H9 (cell line): Measurements from ENCODE around the gene CORIN. TPM values are rescaled to one million over a fixed set of nuclear protein-coding genes. Genes with fewer than 3 reads are reported as not detected.

ENCODE experiments used
- DNase-seq: peaks from one replicate; pipeline ENCODE4 v3.0.0-alpha.2; 2017
- H2AFZ ChIP-seq: one replicate; pipeline ENCODE4 v1.6.1; 2013; ENCODE audit warnings: mild to moderate bottlenecking, low read length, control low read depth, moderate library complexity
- H2AK5ac ChIP-seq: 2 replicates; pipeline ENCODE4 v1.6.1; 2013; ENCODE audit warnings: low read length, control low read depth, mixed read lengths; ENCODE audit not compliant: insufficient read length
- H2BK120ac ChIP-seq: one replicate; pipeline ENCODE4 v1.6.1; 2013; ENCODE audit warnings: low read depth, mild to moderate bottlenecking, low read length, control low read depth, inconsistent platforms; ENCODE audit not compliant: poor library complexity, severe bottlenecking
- H2BK12ac ChIP-seq: 2 replicates; pipeline ENCODE4 v1.6.1; 2013; ENCODE audit warnings: low read length, control low read depth, mixed read lengths, low read depth; ENCODE audit not compliant: insufficient read length
- H2BK15ac ChIP-seq: 2 replicates; pipeline ENCODE4 v1.6.1; 2013; ENCODE audit warnings: low read depth, low read length, control low read depth
- H2BK20ac ChIP-seq: one replicate; pipeline ENCODE4 v1.6.1; 2013; ENCODE audit warnings: low read depth, mild to moderate bottlenecking, low read length, control low read depth, inconsistent platforms; ENCODE audit not compliant: poor library complexity, severe bottlenecking
- H2BK5ac ChIP-seq: 2 replicates; pipeline ENCODE4 v1.6.1; 2013; ENCODE audit warnings: low read length, control low read depth, mixed read lengths; ENCODE audit not compliant: insufficient read length
- H3K14ac ChIP-seq: 2 replicates; pipeline ENCODE4 v1.6.1; 2013; ENCODE audit warnings: low read length, control low read depth; ENCODE audit not compliant: insufficient read depth
- H3K18ac ChIP-seq: 2 replicates; pipeline ENCODE4 v1.6.1; 2013; ENCODE audit warnings: low read depth, mild to moderate bottlenecking, mixed read lengths, low read length, control low read depth; ENCODE audit not compliant: insufficient read length
- H3K23ac ChIP-seq: 2 replicates; pipeline ENCODE4 v1.6.1; 2013; ENCODE audit warnings: low read length, control low read depth, mixed read lengths, low read depth; ENCODE audit not compliant: insufficient read length
- H3K23me2 ChIP-seq: 2 replicates; pipeline ENCODE4 v1.6.1; 2013; ENCODE audit warnings: low read depth, mild to moderate bottlenecking, mixed read lengths, low read length, control low read depth; ENCODE audit not compliant: insufficient read length, poor library complexity, severe bottlenecking
- H3K27ac ChIP-seq: 2 replicates; pipeline ENCODE4 v1.5.1; 2013; ENCODE audit warnings: low read length, control low read depth, mixed read lengths, low read depth; ENCODE audit not compliant: insufficient read length
- H3K27me3 ChIP-seq: 2 replicates; pipeline ENCODE4 v1.6.1; 2013; ENCODE audit warnings: low read length, control low read depth, inconsistent platforms; ENCODE audit not compliant: insufficient read depth
- H3K4ac ChIP-seq: 2 replicates; pipeline ENCODE4 v1.6.1; 2013; ENCODE audit warnings: low read depth, mild to moderate bottlenecking, control low read depth, inconsistent platforms, low read length, moderate library complexity
- H3K4me1 ChIP-seq: 2 replicates; pipeline ENCODE4 v1.6.1; 2013; ENCODE audit warnings: low read length, control low read depth, inconsistent platforms; ENCODE audit not compliant: insufficient read depth
- H3K4me2 ChIP-seq: 2 replicates; pipeline ENCODE4 v1.6.1; 2013; ENCODE audit warnings: low read length, control low read depth, mixed read lengths; ENCODE audit not compliant: insufficient read length, insufficient read depth
- H3K56ac ChIP-seq: 2 replicates; pipeline ENCODE4 v1.6.1; 2013; ENCODE audit warnings: low read depth, mild to moderate bottlenecking, mixed read lengths, low read length, control low read depth; ENCODE audit not compliant: insufficient read length
- H3K79me1 ChIP-seq: 2 replicates; pipeline ENCODE4 v1.6.1; 2013; ENCODE audit warnings: low read depth, mild to moderate bottlenecking, moderate library complexity, low read length, control low read depth, inconsistent platforms; ENCODE audit not compliant: insufficient read depth, poor library complexity, severe bottlenecking
- H3K79me2 ChIP-seq: 2 replicates; pipeline ENCODE4 v1.6.1; 2013; ENCODE audit warnings: low read length, control low read depth, inconsistent platforms; ENCODE audit not compliant: insufficient read depth
- H3K9ac ChIP-seq: 2 replicates; pipeline ENCODE4 v1.6.1; 2013; ENCODE audit warnings: low read length, control low read depth, mixed read lengths; ENCODE audit not compliant: insufficient read length; ENCODE audit errors: extremely low read depth
- H3K9me3 ChIP-seq: one replicate; pipeline ENCODE4 v1.6.1; 2013; ENCODE audit warnings: low read depth, low read length, inconsistent platforms; ENCODE audit not compliant: control insufficient read depth
- H3T11ph ChIP-seq: one replicate; pipeline ENCODE4 v1.6.1; 2013; ENCODE audit warnings: mild to moderate bottlenecking, low read length, control low read depth, inconsistent platforms
- H4K20me1 ChIP-seq: one replicate; pipeline ENCODE4 v1.6.1; 2013; ENCODE audit not compliant: control insufficient read depth, insufficient read length, insufficient read depth
- H4K5ac ChIP-seq: 2 replicates; pipeline ENCODE4 v1.6.1; 2013; ENCODE audit warnings: low read depth, mild to moderate bottlenecking, mixed read lengths, low read length, control low read depth; ENCODE audit not compliant: insufficient read length
- H4K8ac ChIP-seq: replicated peaks from 2 replicates; pipeline ENCODE4 v1.6.1; 2013; ENCODE audit warnings: low read length, control low read depth, mixed read lengths, low read depth; ENCODE audit not compliant: insufficient read length
- H4K91ac ChIP-seq: 2 replicates; pipeline ENCODE4 v1.6.1; 2013; ENCODE audit warnings: low read depth, mild to moderate bottlenecking, moderate library complexity, mixed read lengths, low read length, control low read depth; ENCODE audit not compliant: insufficient read length
- H3K27ac Mint-ChIP-seq, 3 experiments: 2 replicates in 2 of 3; 3 replicates in 1 of 3; pipeline ENCODE4 v1.8.0; 2020 to 2021; ENCODE audit warnings: mixed read lengths in 3 of 3, mild to moderate bottlenecking in 1 of 3, moderate library complexity in 1 of 3
- H3K27me3 Mint-ChIP-seq: 2 replicates; pipeline ENCODE4 v1.8.0; 2021; ENCODE audit warnings: low read depth, mild to moderate bottlenecking, moderate library complexity, mixed read lengths
- H3K36me3 Mint-ChIP-seq, 3 experiments: 2 replicates in 2 of 3; 3 replicates in 1 of 3; pipeline ENCODE4 v1.8.0; 2020 to 2021; ENCODE audit warnings: low read depth in 3 of 3, mixed read lengths in 3 of 3; ENCODE audit not compliant: insufficient read depth in 1 of 3
- H3K4me1 Mint-ChIP-seq, 2 experiments: 2 replicates each; pipeline ENCODE4 v1.8.0; 2020; ENCODE audit warnings: mixed read lengths in 2 of 2
- H3K4me3 Mint-ChIP-seq, 2 experiments: 2 replicates in 1 of 2; 3 replicates in 1 of 2; pipeline ENCODE4 v1.8.0; 2020 to 2021; ENCODE audit warnings: mild to moderate bottlenecking in 2 of 2, mixed read lengths in 2 of 2, moderate library complexity in 1 of 2
- H3K9me3 Mint-ChIP-seq, 2 experiments: 2 replicates in 1 of 2; 3 replicates in 1 of 2; pipeline ENCODE4 v1.8.0; 2020; ENCODE audit warnings: mild to moderate bottlenecking in 2 of 2, mixed read lengths in 2 of 2, moderate library complexity in 1 of 2
- WGBS: extraction: QIAGEN DNeasy Blood & Tissue Kit; methylation state at CpG from one replicate; pipeline ENCODE4 v1.1.7; 2013; ENCODE audit warnings: missing lambda C conversion rate, low lambda C conversion rate, mixed read lengths; ENCODE audit not compliant: insufficient read length; ENCODE audit errors: extremely low coverage; 5-methylcytosine and 5-hydroxymethylcytosine counted together
- total RNA-seq: library from RNA; stranded (reverse); gene quantifications from 2 replicates; pipeline ENCODE4 v1.2.1, GENCODE V29; 2021
- TF ChIP-seq, protein P1 (sequence below): fragments of 200-600 bp; sonication (generic); conservative IDR thresholded peaks from 3 replicates; pipeline ENCODE4 v1.8.0; 2021; ENCODE audit warnings: antibody characterized with exemption, mild to moderate bottlenecking

CORIN gene
- total RNA-seq, 1 experiment from 2014 or later = 0.39 TPM

- H3K23me2 ChIP-seq = no peaks in the 10 kb centered on the region
- H3K4me1 ChIP-seq = no peaks in the 10 kb centered on the region
- no peak overlapping the region for H4K5ac ChIP-seq
- H3K27ac Mint-ChIP-seq = no peak overlapping the region
- no peak overlapping the region for H2BK20ac ChIP-seq
- no peak overlapping the region for H3K4ac ChIP-seq
- no peaks in the 10 kb centered on the region for H3K27me3 ChIP-seq
- H3K56ac ChIP-seq = no peak overlapping the region
- peaks cover 0 to 4% (median 0%) of the 10 kb centered on the region in 3 experiments; a peak in 1 of 7 replicates for H3K36me3 Mint-ChIP-seq
- no peak overlapping the region for H2BK5ac ChIP-seq
- H2AFZ ChIP-seq = no peak overlapping the region
- no peaks in the 10 kb centered on the region for H3K27me3 Mint-ChIP-seq
- H2AK5ac ChIP-seq = no peak overlapping the region
- H4K8ac ChIP-seq = no peak overlapping the region
- no peak overlapping the region for H3K4me2 ChIP-seq
- H3K4me1 Mint-ChIP-seq = no peaks in the 10 kb centered on the region
- no peak overlapping the region for H3K4me3 Mint-ChIP-seq
- H4K20me1 ChIP-seq = no peaks in the 10 kb centered on the region
- H3K9me3 ChIP-seq = no peaks in the 10 kb centered on the region
- H3K23ac ChIP-seq = no peak overlapping the region
- no peak overlapping the region for H4K91ac ChIP-seq
- no peaks in the 10 kb centered on the region for H3K79me1 ChIP-seq
- no peak overlapping the region for H3T11ph ChIP-seq
- no peaks in the 10 kb centered on the region for H3K79me2 ChIP-seq
- no peak overlapping the region for H2BK15ac ChIP-seq
- peaks cover 10 to 18% of the 10 kb centered on the region in 2 experiments; a peak in 4 of 5 replicates for H3K9me3 Mint-ChIP-seq
- no peak overlapping the region for H3K18ac ChIP-seq
- TF ChIP-seq, protein P1, sequence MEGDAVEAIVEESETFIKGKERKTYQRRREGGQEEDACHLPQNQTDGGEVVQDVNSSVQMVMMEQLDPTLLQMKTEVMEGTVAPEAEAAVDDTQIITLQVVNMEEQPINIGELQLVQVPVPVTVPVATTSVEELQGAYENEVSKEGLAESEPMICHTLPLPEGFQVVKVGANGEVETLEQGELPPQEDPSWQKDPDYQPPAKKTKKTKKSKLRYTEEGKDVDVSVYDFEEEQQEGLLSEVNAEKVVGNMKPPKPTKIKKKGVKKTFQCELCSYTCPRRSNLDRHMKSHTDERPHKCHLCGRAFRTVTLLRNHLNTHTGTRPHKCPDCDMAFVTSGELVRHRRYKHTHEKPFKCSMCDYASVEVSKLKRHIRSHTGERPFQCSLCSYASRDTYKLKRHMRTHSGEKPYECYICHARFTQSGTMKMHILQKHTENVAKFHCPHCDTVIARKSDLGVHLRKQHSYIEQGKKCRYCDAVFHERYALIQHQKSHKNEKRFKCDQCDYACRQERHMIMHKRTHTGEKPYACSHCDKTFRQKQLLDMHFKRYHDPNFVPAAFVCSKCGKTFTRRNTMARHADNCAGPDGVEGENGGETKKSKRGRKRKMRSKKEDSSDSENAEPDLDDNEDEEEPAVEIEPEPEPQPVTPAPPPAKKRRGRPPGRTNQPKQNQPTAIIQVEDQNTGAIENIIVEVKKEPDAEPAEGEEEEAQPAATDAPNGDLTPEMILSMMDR = no peak
- no peak for DNase-seq
- no CpG with 5 or more reads among the region's 2 CpGs for WGBS
- H2BK120ac ChIP-seq = no peak overlapping the region
- no peak overlapping the region for H2BK12ac ChIP-seq
- no peak overlapping the region for H3K14ac ChIP-seq
- no peak overlapping the region for H3K9ac ChIP-seq
- no peak overlapping the region for H3K27ac ChIP-seq
Measured at GRCh38 chr4:47736555-47736954, 101.3 kb downstream of the CORIN start.
